ENCODE measurements around the gene SLC12A4.

DNA sequence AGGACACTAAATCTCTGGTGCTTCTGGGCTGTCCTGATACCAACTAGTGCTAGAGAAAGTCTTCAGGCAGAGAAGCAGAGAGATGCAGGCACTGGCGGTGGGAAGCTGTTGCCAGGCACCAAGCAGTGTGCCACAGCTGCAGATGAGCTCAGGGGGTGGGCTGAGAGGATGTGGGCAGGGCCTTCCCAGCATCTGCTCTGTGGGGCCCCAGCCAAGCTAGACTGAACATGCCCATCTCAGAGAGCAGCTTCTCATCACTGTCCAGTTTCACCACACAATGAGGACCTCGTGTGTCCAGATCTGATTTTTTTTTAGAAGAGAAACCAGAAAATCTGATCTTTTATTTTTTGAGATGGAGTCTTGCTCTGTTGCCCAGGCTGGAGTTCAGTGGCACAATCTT is 58.3 kb downstream of the SLC12A4 start:
- TF ChIP-seq CTCF (optimal IDR thresholded peaks at IDR 0.05 in 1 of 3, IDR thresholded peaks at IDR 0.05 in 1 of 3, conservative IDR thresholded peaks at IDR 0.05 in 1 of 3; ENCODE audit: extremely low read depth in 1 of 3, insufficient read depth in 2 of 3, low read length in 3 of 3) (peak in 1 of 3 experiments; percentile 6), EZH2 (IDR thresholded peaks at IDR 0.05; ENCODE audit: low read length) (no peak)

Data from keratinocyte (primary cell).